ENCODE data around the gene HMCN2. TPM values are rescaled to one million over a fixed set of nuclear protein-coding genes. Genes with fewer than 3 reads are reported as not detected.

HMCN2 gene
- total RNA-seq, 2 donors from 2014 or later = 1.3 to 7.3 TPM

DNA sequence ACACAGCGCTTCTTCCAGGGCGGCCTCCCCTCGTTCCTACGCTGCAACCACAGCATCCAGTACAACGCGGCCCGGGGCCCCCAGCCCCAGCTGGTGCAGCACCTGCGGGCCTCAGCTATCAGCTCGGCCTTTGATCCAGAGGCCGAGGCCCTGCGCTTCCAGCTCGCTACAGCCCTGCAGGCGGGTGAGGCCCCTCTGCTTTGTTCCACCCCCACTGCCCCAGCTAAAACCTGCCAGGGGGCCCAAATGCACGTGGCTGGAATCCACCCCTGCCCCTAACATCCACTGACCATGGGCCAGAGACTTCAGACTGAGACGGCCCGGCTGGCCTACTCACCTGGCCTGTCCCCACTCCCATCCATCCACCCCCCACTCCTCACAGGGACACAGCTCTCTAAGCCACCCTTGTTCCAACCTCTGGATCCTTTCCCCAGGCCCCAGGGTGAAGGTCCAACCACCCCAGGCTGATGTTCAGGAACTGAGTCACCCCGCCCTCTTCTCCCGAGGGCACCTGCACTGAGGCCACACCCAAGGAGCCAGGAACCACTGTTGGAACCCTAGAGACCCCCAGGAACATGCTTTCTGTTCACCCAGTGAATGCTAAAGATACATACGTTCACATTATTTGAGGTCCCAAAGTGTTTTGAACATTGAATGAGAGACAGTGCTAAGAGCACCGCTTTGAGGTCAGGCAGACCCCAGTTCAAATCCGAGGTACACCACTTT lies 160.3 kb downstream of the HMCN2 start:
- TF ChIP-seq, protein P1, sequence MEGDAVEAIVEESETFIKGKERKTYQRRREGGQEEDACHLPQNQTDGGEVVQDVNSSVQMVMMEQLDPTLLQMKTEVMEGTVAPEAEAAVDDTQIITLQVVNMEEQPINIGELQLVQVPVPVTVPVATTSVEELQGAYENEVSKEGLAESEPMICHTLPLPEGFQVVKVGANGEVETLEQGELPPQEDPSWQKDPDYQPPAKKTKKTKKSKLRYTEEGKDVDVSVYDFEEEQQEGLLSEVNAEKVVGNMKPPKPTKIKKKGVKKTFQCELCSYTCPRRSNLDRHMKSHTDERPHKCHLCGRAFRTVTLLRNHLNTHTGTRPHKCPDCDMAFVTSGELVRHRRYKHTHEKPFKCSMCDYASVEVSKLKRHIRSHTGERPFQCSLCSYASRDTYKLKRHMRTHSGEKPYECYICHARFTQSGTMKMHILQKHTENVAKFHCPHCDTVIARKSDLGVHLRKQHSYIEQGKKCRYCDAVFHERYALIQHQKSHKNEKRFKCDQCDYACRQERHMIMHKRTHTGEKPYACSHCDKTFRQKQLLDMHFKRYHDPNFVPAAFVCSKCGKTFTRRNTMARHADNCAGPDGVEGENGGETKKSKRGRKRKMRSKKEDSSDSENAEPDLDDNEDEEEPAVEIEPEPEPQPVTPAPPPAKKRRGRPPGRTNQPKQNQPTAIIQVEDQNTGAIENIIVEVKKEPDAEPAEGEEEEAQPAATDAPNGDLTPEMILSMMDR (IDR thresholded peaks at IDR 0.05) = no peak
- no peak overlapping the region for H3K4me3 ChIP-seq
- no peaks in the 10 kb centered on the region for H3K9me3 ChIP-seq
- H3K4me1 ChIP-seq = peaks cover 0 to 17% of the 10 kb centered on the region in 2 donors
- H3K36me3 ChIP-seq = no peaks in the 10 kb centered on the region
- H3K27ac ChIP-seq = no peak overlapping the region
- no peak for DNase-seq (ENCODE audit: low spot score)
- H3K27me3 ChIP-seq = no peaks in the 10 kb centered on the region

DNA sequence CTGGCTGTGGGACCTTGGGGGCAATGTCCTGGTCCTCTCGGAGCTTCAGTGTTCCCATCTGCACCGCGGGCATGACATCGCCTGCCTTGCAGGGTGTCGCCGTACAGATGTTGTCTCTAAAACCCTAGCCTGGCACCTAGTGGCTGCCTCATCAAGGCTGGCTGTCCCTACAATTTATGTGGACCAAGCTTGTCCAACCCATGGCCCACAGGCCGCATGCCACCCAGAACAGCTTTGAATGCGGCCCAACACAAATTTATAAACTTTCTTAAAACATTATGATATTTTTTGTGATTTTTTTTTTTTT lies 160.9 kb downstream of the HMCN2 start:
- Histone ChIP-seq H3K4me3 (no peak overlapping the region), H3K27me3 (no peaks in the 10 kb centered on the region), H3K36me3 (no peaks in the 10 kb centered on the region), H3K4me1 (peaks cover 0 to 17% of the 10 kb centered on the region in 2 donors), H3K9me3 (no peaks in the 10 kb centered on the region), H3K27ac (no peak overlapping the region)
- DNase-seq (ENCODE audit: low spot score) = no peak
- TF ChIP-seq, protein P1 (IDR thresholded peaks at IDR 0.05) = no peak

DNA sequence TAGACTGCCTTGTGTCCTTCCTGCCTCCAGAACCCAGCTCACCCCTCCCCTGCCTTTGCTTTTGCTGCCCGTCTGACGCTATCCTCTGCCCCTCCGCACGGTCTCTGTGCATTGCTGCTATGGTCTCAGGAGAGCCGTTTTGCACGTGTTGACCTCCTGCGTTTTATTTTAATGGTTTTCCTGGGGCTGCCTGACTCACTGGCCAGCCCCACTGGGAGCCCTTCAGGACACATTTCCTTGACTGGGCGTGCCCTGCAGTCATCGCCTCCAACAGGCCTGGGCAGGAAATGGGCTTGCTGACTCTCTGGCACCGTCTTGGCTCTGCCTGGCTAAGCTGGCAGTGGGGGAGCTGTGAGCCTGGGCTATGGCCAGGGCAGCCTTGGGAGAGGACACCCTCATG lies 161.3 kb downstream of the HMCN2 start:
- Histone ChIP-seq H3K4me1 (peaks cover 0 to 17% of the 10 kb centered on the region in 2 donors), H3K36me3 (no peaks in the 10 kb centered on the region), H3K4me3 (no peak overlapping the region), H3K9me3 (no peaks in the 10 kb centered on the region), H3K27me3 (no peaks in the 10 kb centered on the region), H3K27ac (no peak overlapping the region)
- no peak for DNase-seq (ENCODE audit: low spot score)
- TF ChIP-seq, protein P1 (IDR thresholded peaks at IDR 0.05) = no peak

DNA sequence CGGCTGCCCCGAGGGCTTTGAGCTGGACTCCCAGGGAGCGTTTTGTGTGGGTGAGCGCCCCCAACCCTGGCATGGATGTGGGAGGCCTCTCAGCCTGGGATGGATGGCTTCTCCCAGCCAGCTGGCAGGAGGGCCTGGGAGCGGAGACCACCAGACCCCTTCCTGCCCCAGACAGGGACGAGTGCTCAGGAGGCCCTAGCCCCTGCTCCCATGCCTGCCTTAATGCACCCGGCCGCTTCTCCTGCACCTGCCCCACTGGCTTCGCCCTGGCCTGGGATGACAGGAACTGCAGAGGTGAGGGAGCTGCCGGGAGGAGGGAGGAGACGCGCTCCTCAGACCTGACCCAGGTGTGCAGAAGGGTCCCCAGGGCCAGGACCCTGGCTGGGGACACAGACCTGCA lies 161.8 kb downstream of the HMCN2 start:
- H3K4me3 ChIP-seq = no peak overlapping the region
- H3K4me1 ChIP-seq = peaks cover 0 to 17% of the 10 kb centered on the region in 2 donors
- TF ChIP-seq, protein P1 (IDR thresholded peaks at IDR 0.05) = no peak
- no peaks in the 10 kb centered on the region for H3K36me3 ChIP-seq
- no peak for DNase-seq (ENCODE audit: low spot score)
- H3K27ac ChIP-seq = no peak overlapping the region
- no peaks in the 10 kb centered on the region for H3K27me3 ChIP-seq
- no peaks in the 10 kb centered on the region for H3K9me3 ChIP-seq

DNA sequence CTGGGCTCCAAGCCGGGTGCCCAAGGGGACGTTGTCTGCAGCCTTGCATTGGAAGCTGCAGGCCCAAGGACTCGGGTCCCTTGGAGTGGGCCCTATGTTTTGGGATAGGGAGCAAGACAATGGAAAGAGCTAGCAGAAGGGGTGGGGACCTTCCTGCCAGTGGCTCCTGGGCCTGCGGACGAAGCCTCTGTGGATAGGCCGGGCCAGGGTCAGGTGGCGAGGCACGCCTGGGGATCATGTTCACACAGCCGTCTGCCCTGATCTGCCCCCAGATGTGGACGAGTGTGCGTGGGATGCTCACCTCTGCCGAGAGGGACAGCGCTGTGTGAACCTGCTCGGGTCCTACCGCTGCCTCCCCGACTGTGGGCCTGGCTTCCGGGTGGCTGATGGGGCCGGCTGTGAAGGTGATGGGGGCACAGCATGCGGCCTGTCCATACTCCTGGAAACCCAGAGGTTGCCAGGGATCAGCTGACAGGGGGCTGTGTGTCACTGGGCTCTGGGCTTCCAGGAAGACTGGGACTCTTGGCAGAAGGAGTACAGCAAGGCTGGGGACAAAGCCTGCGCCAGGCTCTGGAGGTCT lies 162.6 kb downstream of the HMCN2 start:
- H3K4me3 ChIP-seq = no peak overlapping the region
- no peaks in the 10 kb centered on the region for H3K9me3 ChIP-seq
- TF ChIP-seq, protein P1 (IDR thresholded peaks at IDR 0.05) = no peak
- no peak for DNase-seq (ENCODE audit: low spot score)
- no peaks in the 10 kb centered on the region for H3K27me3 ChIP-seq
- H3K4me1 ChIP-seq = peaks cover 0 to 23% of the 10 kb centered on the region in 2 donors
- no peaks in the 10 kb centered on the region for H3K36me3 ChIP-seq
- no peak overlapping the region for H3K27ac ChIP-seq

DNA sequence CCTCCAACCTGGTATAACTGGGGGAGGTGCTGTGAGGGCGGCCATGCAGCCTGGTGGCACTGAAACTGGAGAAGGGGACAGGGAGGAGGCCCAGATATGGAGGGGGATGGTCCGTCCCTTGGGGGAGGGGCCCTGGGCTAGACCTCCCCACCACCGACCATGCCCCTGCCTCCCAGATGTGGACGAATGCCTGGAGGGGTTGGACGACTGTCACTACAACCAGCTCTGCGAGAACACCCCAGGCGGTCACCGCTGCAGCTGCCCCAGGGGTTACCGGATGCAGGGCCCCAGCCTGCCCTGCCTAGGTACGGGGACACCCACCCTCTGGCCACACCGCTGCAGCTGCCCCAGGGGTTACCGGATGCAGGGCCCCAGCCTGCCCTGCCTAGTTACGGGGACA lies 163.8 kb downstream of the HMCN2 start:
- Histone ChIP-seq H3K36me3 (no peaks in the 10 kb centered on the region), H3K9me3 (no peaks in the 10 kb centered on the region), H3K27ac (no peak overlapping the region), H3K4me1 (peaks cover 0 to 30% of the 10 kb centered on the region in 2 donors), H3K27me3 (no peaks in the 10 kb centered on the region), H3K4me3 (no peak overlapping the region)
- DNase-seq (ENCODE audit: low spot score) = no peak
- TF ChIP-seq, protein P1 (IDR thresholded peaks at IDR 0.05) = no peak

Data from right atrium auricular region (tissue), 2 donors.